Hindlimb muscle (tissue), 1 donor: ENCODE data around the gene TGFBR2. TPM values are rescaled to one million over a fixed set of nuclear protein-coding genes. Genes with fewer than 3 reads are reported as not detected.

Source experiments
- DNase-seq: peaks from one replicate; pipeline ENCODE4 v3.0.0-alpha.2; 2013
- polyA plus RNA-seq: library from polyadenylated mRNA; unstranded; fragments of 120-200 nt; gene quantifications from one replicate; pipeline ENCODE4 v1.2.1, GENCODE V29; 2013; ENCODE audit not compliant: insufficient read length

The TGFBR2 gene
- polyA plus RNA-seq, 1 donor: 61.4 TPM

GRCh38 chr3:30637310-30638219, 31.2 kb downstream of the TGFBR2 start:
- no peak for DNase-seq

GRCh38 chr3:30638685-30639412, 32.4 kb downstream of the TGFBR2 start:
- no peak for DNase-seq

- DNase-seq: no peak
Measured at GRCh38 chr3:30639937-30640336, 33.5 kb downstream of the TGFBR2 start.

- no peak for DNase-seq
Measured at GRCh38 chr3:30640851-30641250, 34.5 kb downstream of the TGFBR2 start.

GRCh38 chr3:30641416-30642251, 35.2 kb downstream of the TGFBR2 start:
- no peak for DNase-seq

GRCh38 chr3:30642849-30643361, 36.5 kb downstream of the TGFBR2 start:
- DNase-seq: no peak

- no peak for DNase-seq
Measured at GRCh38 chr3:30643763-30644462, 37.5 kb downstream of the TGFBR2 start.

GRCh38 chr3:30644615-30645014, 38.2 kb downstream of the TGFBR2 start:
- no peak for DNase-seq

GRCh38 chr3:30645077-30645476, 38.7 kb downstream of the TGFBR2 start:
- no peak for DNase-seq

GRCh38 chr3:30646181-30646876, 39.9 kb downstream of the TGFBR2 start:
- DNase-seq: no peak

GRCh38 chr3:30646961-30647752, 40.8 kb downstream of the TGFBR2 start:
- no peak for DNase-seq

GRCh38 chr3:30648670-30649357, 42.4 kb downstream of the TGFBR2 start:
- DNase-seq: no peak

GRCh38 chr3:30649572-30650318, 43.3 kb downstream of the TGFBR2 start:
- no peak for DNase-seq

- no peak for DNase-seq
Measured at GRCh38 chr3:30650348-30650995, 44.1 kb downstream of the TGFBR2 start.

- DNase-seq: no peak
Measured at GRCh38 chr3:30654269-30654668, 47.9 kb downstream of the TGFBR2 start.

GRCh38 chr3:30655187-30655812, 48.9 kb downstream of the TGFBR2 start:
- no peak for DNase-seq

GRCh38 chr3:30656624-30657141, 50.3 kb downstream of the TGFBR2 start:
- no peak for DNase-seq

- no peak for DNase-seq
Measured at GRCh38 chr3:30657914-30658313, 51.5 kb downstream of the TGFBR2 start.
